ENCODE data around the gene GPSM1. TPM values are rescaled to one million over a fixed set of nuclear protein-coding genes. Genes with fewer than 3 reads are reported as not detected.

Gene GPSM1
- 6.2 and 39.7 TPM in 2 replicates for total RNA-seq (ENCODE audit: low replicate concordance)

- no peaks in the 10 kb centered on the region for H3K36me3 ChIP-seq
- Mint-ChIP-seq H3K9me3 (no peaks in the 10 kb centered on the region), H3K36me3 (no peaks in the 10 kb centered on the region), H3K4me3 (peak within 1 kb of the TSS; percentile 86), H3K27me3 (ENCODE audit: insufficient read depth, low read depth) (peaks cover 7% of the 10 kb centered on the region), H3K27ac (peak within 1 kb of the TSS; percentile 91), H3K4me1 (peaks cover 18% of the 10 kb centered on the region)
- peak within 1 kb of the TSS; percentile 91 for H3K4me2 ChIP-seq
- peak within 1 kb of the TSS; percentile 65 for H3K4me3 ChIP-seq
- H2AFZ ChIP-seq (replicated peaks), result no peak within 1 kb of the TSS
- H4K20me1 ChIP-seq (ENCODE audit: low read depth), result peaks cover 31% of the 10 kb centered on the region
- peaks cover 17% of the 10 kb centered on the region for H3F3A ChIP-seq (ENCODE audit: low read depth)
- H3K79me2 ChIP-seq (ENCODE audit: low read depth), result peaks cover 34% of the 10 kb centered on the region
- H3K9ac ChIP-seq, result peak within 1 kb of the TSS; percentile 49
- no peaks in the 10 kb centered on the region for H3K9me3 ChIP-seq (ENCODE audit: low read depth)
- H3K4me1 ChIP-seq, result peaks cover 30% of the 10 kb centered on the region
- no peak within 1 kb of the TSS for H3K27ac ChIP-seq
- DNase-seq (ENCODE audit: low spot score), result peak; percentile 66
- no peaks in the 10 kb centered on the region for H3K27me3 ChIP-seq
- TF ChIP-seq CTCF (IDR thresholded peaks at IDR 0.05) (no peak), EZH2phosphoT487 (IDR thresholded peaks at IDR 0.05) (no peak), EZH2 (IDR thresholded peaks at IDR 0.05) (no peak)
Observed at GRCh38 chr9:136327304-136327974, at the start of gene GPSM1. Gene GPSM1, plus strand, starts transcription at chr9:136327539. Its CDS starts 157 bp downstream, at chr9:136327696.

GRCh38 chr9:136277746-136278145 lies 49.6 kb upstream of the GPSM1 start:
- Mint-ChIP-seq H3K4me3 (no peak overlapping the region), H3K27me3 (ENCODE audit: insufficient read depth, low read depth) (peaks cover 11% of the 10 kb centered on the region), H3K36me3 (no peaks in the 10 kb centered on the region), H3K9me3 (no peaks in the 10 kb centered on the region), H3K27ac (no peak overlapping the region), H3K4me1 (no peaks in the 10 kb centered on the region)
- Histone ChIP-seq H3K27ac (no peak overlapping the region), H3F3A (ENCODE audit: low read depth) (no peaks in the 10 kb centered on the region), H3K79me2 (ENCODE audit: low read depth) (no peaks in the 10 kb centered on the region), H3K4me3 (no peak overlapping the region), H3K36me3 (no peaks in the 10 kb centered on the region), H3K9ac (no peak overlapping the region), H2AFZ (replicated peaks) (no peak overlapping the region), H3K4me2 (no peak overlapping the region), H3K9me3 (ENCODE audit: low read depth) (no peaks in the 10 kb centered on the region), H3K27me3 (no peaks in the 10 kb centered on the region), H3K4me1 (no peaks in the 10 kb centered on the region), H4K20me1 (ENCODE audit: low read depth) (no peaks in the 10 kb centered on the region)
- TF ChIP-seq EZH2phosphoT487 (IDR thresholded peaks at IDR 0.05) (no peak), CTCF (IDR thresholded peaks at IDR 0.05) (no peak), EZH2 (IDR thresholded peaks at IDR 0.05) (no peak)
- DNase-seq (ENCODE audit: low spot score), result no peak

- H3K4me1 Mint-ChIP-seq, result no peaks in the 10 kb centered on the region
- Histone ChIP-seq H3K4me2 (no peak overlapping the region), H3K4me1 (no peaks in the 10 kb centered on the region), H3K9me3 (ENCODE audit: low read depth) (no peaks in the 10 kb centered on the region), H3K4me3 (no peak overlapping the region), H3K27ac (no peak overlapping the region), H3K79me2 (ENCODE audit: low read depth) (no peaks in the 10 kb centered on the region), H2AFZ (replicated peaks) (no peak overlapping the region), H3K36me3 (no peaks in the 10 kb centered on the region), H4K20me1 (ENCODE audit: low read depth) (no peaks in the 10 kb centered on the region), H3K27me3 (no peaks in the 10 kb centered on the region), H3K9ac (no peak overlapping the region), H3F3A (ENCODE audit: low read depth) (no peaks in the 10 kb centered on the region)
- H3K4me3 Mint-ChIP-seq, result no peak overlapping the region
- TF ChIP-seq CTCF (IDR thresholded peaks at IDR 0.05) (no peak), EZH2phosphoT487 (IDR thresholded peaks at IDR 0.05) (no peak), EZH2 (IDR thresholded peaks at IDR 0.05) (no peak)
- no peaks in the 10 kb centered on the region for H3K36me3 Mint-ChIP-seq
- no peaks in the 10 kb centered on the region for H3K9me3 Mint-ChIP-seq
- no peak overlapping the region for H3K27ac Mint-ChIP-seq
- peaks cover 11% of the 10 kb centered on the region for H3K27me3 Mint-ChIP-seq (ENCODE audit: insufficient read depth, low read depth)
- no peak for DNase-seq (ENCODE audit: low spot score)
Observed at GRCh38 chr9:136278221-136278620, 49.1 kb upstream of the GPSM1 start.
